Endothelial cell of umbilical vein (primary cell): ENCODE data around the gene FGFR3. TPM values are rescaled to one million over a fixed set of nuclear protein-coding genes. Genes with fewer than 3 reads are reported as not detected.
A peak's percentile ranks its signal among the peaks of the same experiment; 100 is the strongest.

Source experiments
- BruUV-seq: library from RNA; stranded (reverse); fragments of 400-500 nt; replicated peaks from 2 replicates; lab custom pipeline; 2021; lab: Mats Ljungman, UMichigan
- CTCF ChIA-PET: fragments of 300-600, 350-600 bp; sonication (Branson Sonifier 250); formaldehyde crosslinking; loops from one replicate; lab custom pipeline; 2021; ENCODE audit warnings: antibody characterized with exemption, inconsistent platforms; lab: Charles Lee
- POLR2A ChIA-PET: fragments of 300-600, 350-600 bp; sonication (Branson Sonifier 250); formaldehyde crosslinking; loops from one replicate; lab custom pipeline; 2021; ENCODE audit warnings: antibody characterized with exemption, inconsistent platforms; lab: Charles Lee
- DNase-seq: peaks from one replicate; pipeline ENCODE4 v3.0.0-alpha.2; 2011; ENCODE audit warnings: low read depth, low spot score
- FAIRE-seq: peaks from 2 replicates; lab custom pipeline; 2011; peaks lifted over from hg19 to GRCh38; lab: Jason Lieb, UNC
- H2AFZ ChIP-seq: 2 replicates; pipeline ENCODE4 v1.6.0; 2012; ENCODE audit warnings: low read depth, low read length, control low read depth, inconsistent platforms
- H3K27ac ChIP-seq: 2 replicates; pipeline ENCODE4 v1.5.1; 2011; ENCODE audit warnings: low read depth, mild to moderate bottlenecking, control low read depth, low read length, moderate library complexity; ENCODE audit not compliant: insufficient read depth
- H3K27me3 ChIP-seq, 2 experiments: 2 replicates each; pipeline versions ENCODE4 v1.6.0 to v1.6.1; 2011; ENCODE audit warnings: low read length in 2 of 2, mixed read lengths in 1 of 2; ENCODE audit not compliant: control insufficient read depth in 2 of 2, insufficient read depth in 2 of 2
- H3K36me3 ChIP-seq, 2 experiments: 2 replicates in 1 of 2; 3 replicates in 1 of 2; pipeline ENCODE4 v1.5.1; 2011; ENCODE audit warnings: low read length in 2 of 2, mild to moderate bottlenecking in 1 of 2, moderate library complexity in 1 of 2; ENCODE audit not compliant: control insufficient read depth in 2 of 2, insufficient read depth in 2 of 2; ENCODE audit errors: extremely low read depth in 1 of 2
- H3K4me1 ChIP-seq: 3 replicates; pipeline ENCODE4 v1.5.1; 2011; ENCODE audit warnings: mild to moderate bottlenecking, low read length; ENCODE audit not compliant: control insufficient read depth, insufficient read depth; ENCODE audit errors: extremely low read depth
- H3K4me2 ChIP-seq: 2 replicates; pipeline ENCODE4 v1.6.1; 2011; ENCODE audit warnings: low read length, control low read depth, mixed read lengths; ENCODE audit not compliant: insufficient read depth
- H3K4me3 ChIP-seq, 3 experiments: fragments of 200-600 bp in 1 of 3; sonication (generic), shearing (Covaris generic) in 1 of 3; replicated peaks in 1 of 3; 2 replicates each; pipeline ENCODE4 v1.5.1; 2011 to 2016; ENCODE audit warnings: control low read depth in 3 of 3, low read length in 3 of 3, mild to moderate bottlenecking in 2 of 3, inconsistent platforms in 1 of 3, low read depth in 1 of 3, moderate library complexity in 1 of 3; ENCODE audit not compliant: insufficient read depth in 1 of 3
- H3K79me2 ChIP-seq: 2 replicates; pipeline ENCODE4 v1.6.0; 2012; ENCODE audit warnings: low read length, inconsistent platforms; ENCODE audit not compliant: control insufficient read depth, insufficient read depth
- H3K9ac ChIP-seq: replicated peaks from 2 replicates; pipeline ENCODE3; 2011; ENCODE audit warnings: low read length, control low read depth; ENCODE audit not compliant: insufficient read depth; ENCODE audit errors: extremely low read depth
- H3K9me1 ChIP-seq: replicated peaks from 3 replicates; pipeline ENCODE4 v1.6.0; 2011; ENCODE audit warnings: mild to moderate bottlenecking, low read length; ENCODE audit not compliant: control insufficient read depth, insufficient read depth; ENCODE audit errors: extremely low read depth
- H3K9me3 ChIP-seq: replicated peaks from 2 replicates; pipeline ENCODE4 v1.5.1; 2012; ENCODE audit warnings: low read length, inconsistent platforms; ENCODE audit not compliant: control insufficient read depth, insufficient read depth
- H4K20me1 ChIP-seq: replicated peaks from 2 replicates; pipeline ENCODE3; 2011; ENCODE audit warnings: mild to moderate bottlenecking, low read length; ENCODE audit not compliant: control insufficient read depth, insufficient read depth; ENCODE audit errors: extremely low read depth
- CTCF ChIP-seq, 2 donors: IDR thresholded peaks; 1 replicate in 1 of 2; 2 replicates in 1 of 2; pipeline ENCODE4 v1.5.1; 2011; ENCODE audit warnings: low read length in 2 of 2, mild to moderate bottlenecking in 2 of 2, moderate library complexity in 2 of 2, control low read depth in 1 of 2, inconsistent platforms in 1 of 2, low read depth in 1 of 2; ENCODE audit not compliant: insufficient read depth in 1 of 2; ENCODE audit errors: extremely low read depth in 1 of 2
- EZH2 ChIP-seq: IDR thresholded peaks from 2 replicates; pipeline ENCODE4 v1.6.1; 2012; ENCODE audit warnings: borderline replicate concordance, low read depth, mild to moderate bottlenecking, moderate library complexity, low read length, inconsistent platforms; ENCODE audit not compliant: severe bottlenecking
- FOS ChIP-seq: IDR thresholded peaks from 2 replicates; pipeline ENCODE4 v1.6.1; 2011; ENCODE audit warnings: mild to moderate bottlenecking, low read length, moderate library complexity, borderline replicate concordance; ENCODE audit not compliant: insufficient read depth
- GATA2 ChIP-seq: IDR thresholded peaks from 2 replicates; pipeline ENCODE4 v1.7.0; 2011; ENCODE audit warnings: low read depth, mild to moderate bottlenecking, moderate library complexity, mixed read lengths, low read length; ENCODE audit not compliant: insufficient read length, insufficient read depth
- JUN ChIP-seq: IDR thresholded peaks from 2 replicates; pipeline ENCODE4 v1.6.1; 2011; ENCODE audit warnings: borderline replicate concordance, low read depth; ENCODE audit not compliant: insufficient read length, insufficient read depth
- MAX ChIP-seq: IDR thresholded peaks from 2 replicates; pipeline ENCODE4 v1.6.1; 2011; ENCODE audit not compliant: insufficient read depth, insufficient read length
- MYC ChIP-seq: IDR thresholded peaks from one replicate; pipeline ENCODE4 v1.6.1; 2011; ENCODE audit warnings: mild to moderate bottlenecking, low read depth, low read length
- POLR2A ChIP-seq: IDR thresholded peaks from 2 replicates; pipeline ENCODE4 v1.6.1; 2012; ENCODE audit warnings: low read depth, mild to moderate bottlenecking, control low read depth, low read length
- POLR2AphosphoS5 ChIP-seq: IDR thresholded peaks from 2 replicates; pipeline ENCODE4 v1.6.1; 2012; ENCODE audit warnings: low read depth, mild to moderate bottlenecking, control low read depth, low read length, moderate library complexity; ENCODE audit not compliant: insufficient read depth
- dilution Hi-C: fragments of 300-500 bp; cut with MboI; formaldehyde crosslinking; loops from one replicate; pipeline ENCODE4 v1.15.0; 2019; ENCODE audit warnings: low sequenced_read_pairs; ENCODE audit not compliant: extremely low pct_ligation_motif_present
- intact Hi-C: fragments of 100-400 bp; cut with micrococcal nuclease; formaldehyde crosslinking; loops from one replicate; pipeline ENCODE4 v1.10.0; 2022
- polyA plus RNA-seq, 4 experiments: library from polyadenylated mRNA; depleted of rRNA in 3 of 4; stranded (reverse) in 3 of 4; unstranded in 1 of 4; fragments of >200 nt; gene quantifications; 2 replicates each; pipeline versions ENCODE4 v1.2.1 to v1.2.3, GENCODE V29; 2011 to 2012; ENCODE audit warnings: missing spikeins in 1 of 4
- total RNA-seq: library from RNA; stranded (reverse); gene quantifications from 2 replicates; pipeline ENCODE4 v1.2.3, GENCODE V29; 2021

Gene FGFR3
- total and polyA plus RNA-seq, 2 donors (not counting 3 experiments of a cell fraction or from before 2014, with no cell fraction given) = 0.73 to 1.2 TPM

- TF ChIP-seq POLR2A (no peak), MAX (no peak), CTCF (IDR thresholded peaks at IDR 0.05; ENCODE audit: extremely low read depth in 1 of 2, insufficient read depth in 1 of 2, low read depth in 1 of 2, low read length in 2 of 2) (no peak), FOS (no peak), GATA2 (no peak), EZH2 (no peak), MYC (no peak), JUN (no peak), POLR2AphosphoS5 (no peak)
- BruUV-seq = no TSS peak
- FAIRE-seq (no peak), DNase-seq (no peak)
- no peak overlapping the region for H3K27ac ChIP-seq
- no peak overlapping the region for H3K4me2 ChIP-seq
- H3K27me3 ChIP-seq = no peaks in the 10 kb centered on the region
- no peaks in the 10 kb centered on the region for H3K36me3 ChIP-seq
- POLR2A ChIA-PET = no interaction called here
- H3K79me2 ChIP-seq = no peaks in the 10 kb centered on the region
- H3K4me1 ChIP-seq = peaks cover 5% of the 10 kb centered on the region
- CTCF ChIA-PET = interaction anchor here (0.6 to 1.8 kb wide), 3 partner anchors 11 to 19 kb away, joined by 3 to 4 read pairs (median 3); no protein-coding TSS in a partner anchor
- H2AFZ ChIP-seq = no peak overlapping the region
- no peaks in the 10 kb centered on the region for H3K9me1 ChIP-seq
- no peaks in the 10 kb centered on the region for H4K20me1 ChIP-seq
- intact Hi-C loops (no loop called here), dilution Hi-C loops (no loop called here)
- no peaks in the 10 kb centered on the region for H3K9me3 ChIP-seq
- H3K4me3 ChIP-seq = peak overlapping the region in 1 of 3 experiments; percentile 25
- no peak overlapping the region for H3K9ac ChIP-seq
Measured at GRCh38 chr4:1766106-1767060, 26.7 kb upstream of the FGFR3 start.
